OCI-LY1 (cell line): ENCODE measurements around the gene ATP8B3.

Source experiments
- EZH2 ChIP-seq: fragments of 200-600 bp; sonication (generic), shearing (Covaris generic); IDR thresholded peaks from 2 replicates; pipeline ENCODE4 v1.8.0; 2017; ENCODE audit warnings: borderline replicate concordance, mixed run types, mild to moderate bottlenecking, antibody characterized with exemption, low read length, moderate library complexity, mixed read lengths
- TF ChIP-seq, protein P1 (sequence below): fragments of 200-600 bp; sonication (generic), shearing (Covaris generic); IDR thresholded peaks from 2 replicates; pipeline ENCODE4 v1.5.1; 2017; ENCODE audit warnings: mild to moderate bottlenecking, antibody characterized with exemption, low read length, moderate library complexity, mixed read lengths

DNA sequence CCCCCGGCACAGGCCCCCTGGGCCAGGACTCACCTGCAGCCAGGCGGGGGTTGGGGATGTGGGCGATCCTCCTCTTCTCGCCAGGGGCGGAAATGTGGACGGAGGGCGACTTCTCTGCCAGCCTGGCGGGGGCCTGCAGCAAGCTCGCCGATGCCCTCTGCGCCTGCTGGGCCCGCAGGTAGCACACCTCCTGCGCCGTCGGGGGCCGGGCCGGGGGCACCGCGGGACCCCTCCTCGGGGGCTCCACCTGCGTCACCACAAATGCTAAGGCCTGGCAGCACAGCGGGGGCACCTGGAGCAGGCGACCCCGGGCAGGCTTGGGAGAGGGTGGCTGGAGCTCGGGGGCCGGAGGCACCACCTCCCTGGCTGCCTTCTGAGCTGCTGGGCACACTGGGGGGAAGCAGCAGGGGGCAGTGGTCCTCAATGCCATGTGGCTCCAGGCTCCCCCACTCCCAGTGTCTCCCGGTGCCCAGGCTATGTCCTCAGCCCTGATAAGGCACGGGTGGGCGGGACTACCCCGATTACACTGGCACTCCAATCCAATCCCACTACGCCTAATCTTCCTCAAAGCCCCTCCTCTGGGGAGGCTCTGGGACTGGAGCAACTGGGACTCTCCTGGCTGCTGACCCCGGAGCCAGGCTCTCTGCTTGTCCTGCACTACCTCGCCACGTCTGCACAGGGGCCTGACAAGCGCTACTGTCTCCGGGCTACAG lies 11.6 kb upstream of the ATP8B3 start:
- TF ChIP-seq, protein P1, sequence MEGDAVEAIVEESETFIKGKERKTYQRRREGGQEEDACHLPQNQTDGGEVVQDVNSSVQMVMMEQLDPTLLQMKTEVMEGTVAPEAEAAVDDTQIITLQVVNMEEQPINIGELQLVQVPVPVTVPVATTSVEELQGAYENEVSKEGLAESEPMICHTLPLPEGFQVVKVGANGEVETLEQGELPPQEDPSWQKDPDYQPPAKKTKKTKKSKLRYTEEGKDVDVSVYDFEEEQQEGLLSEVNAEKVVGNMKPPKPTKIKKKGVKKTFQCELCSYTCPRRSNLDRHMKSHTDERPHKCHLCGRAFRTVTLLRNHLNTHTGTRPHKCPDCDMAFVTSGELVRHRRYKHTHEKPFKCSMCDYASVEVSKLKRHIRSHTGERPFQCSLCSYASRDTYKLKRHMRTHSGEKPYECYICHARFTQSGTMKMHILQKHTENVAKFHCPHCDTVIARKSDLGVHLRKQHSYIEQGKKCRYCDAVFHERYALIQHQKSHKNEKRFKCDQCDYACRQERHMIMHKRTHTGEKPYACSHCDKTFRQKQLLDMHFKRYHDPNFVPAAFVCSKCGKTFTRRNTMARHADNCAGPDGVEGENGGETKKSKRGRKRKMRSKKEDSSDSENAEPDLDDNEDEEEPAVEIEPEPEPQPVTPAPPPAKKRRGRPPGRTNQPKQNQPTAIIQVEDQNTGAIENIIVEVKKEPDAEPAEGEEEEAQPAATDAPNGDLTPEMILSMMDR: no peak
- no peak for TF ChIP-seq EZH2
